Activated naive CD4-positive, alpha-beta T cell treated with anti-CD3 and anti-CD28 coated beads, Interleukin-2, amount 50 U/mL, for 16 hours (primary cell): ENCODE data around the gene TARBP2.

ENCODE experiments used
- DNase-seq: peaks from one replicate; pipeline ENCODE4 v3.0.0-alpha.2; 2020

The TARBP2 gene

DNA sequence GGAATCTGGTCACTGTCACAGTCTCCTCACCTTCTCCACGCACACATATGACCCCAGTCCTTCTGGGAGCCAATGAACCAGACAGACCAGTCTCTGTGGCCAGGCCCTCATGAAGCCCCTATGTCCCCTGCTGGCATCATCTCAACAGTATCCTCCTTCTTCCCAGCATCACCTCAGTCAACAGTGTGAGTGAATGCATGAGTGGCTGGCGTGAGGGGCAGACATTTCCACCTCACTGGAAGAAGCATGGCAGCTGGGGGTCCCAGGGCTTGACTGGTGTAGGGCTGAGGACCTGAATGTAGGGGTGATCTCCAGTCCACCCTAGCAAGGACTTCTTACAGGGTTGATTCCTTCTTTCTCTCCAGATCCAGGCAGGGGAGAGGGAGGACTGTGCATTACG is 3.6 kb upstream of the TARBP2 start:
- no peak for DNase-seq

DNA sequence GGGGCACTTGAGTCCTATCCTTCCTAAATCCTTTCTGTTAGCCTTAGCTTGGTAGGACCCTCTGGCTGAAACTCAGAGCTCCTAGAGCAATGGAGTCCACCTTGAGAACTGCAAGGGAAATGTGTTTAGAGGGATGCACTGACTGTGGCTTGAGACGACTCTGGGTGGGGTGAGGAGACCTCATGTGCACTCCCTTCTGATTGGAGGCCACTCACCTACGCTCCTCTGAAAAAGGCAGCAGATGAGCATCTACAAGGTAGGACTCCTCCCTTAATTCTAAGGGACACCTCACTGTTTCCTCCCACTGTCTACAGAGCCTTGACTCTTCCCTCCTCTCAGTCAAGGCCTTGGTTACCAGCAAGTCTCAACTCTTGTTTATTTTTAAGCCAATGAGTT is 2.9 kb upstream of the TARBP2 start:
- no peak for DNase-seq

DNA sequence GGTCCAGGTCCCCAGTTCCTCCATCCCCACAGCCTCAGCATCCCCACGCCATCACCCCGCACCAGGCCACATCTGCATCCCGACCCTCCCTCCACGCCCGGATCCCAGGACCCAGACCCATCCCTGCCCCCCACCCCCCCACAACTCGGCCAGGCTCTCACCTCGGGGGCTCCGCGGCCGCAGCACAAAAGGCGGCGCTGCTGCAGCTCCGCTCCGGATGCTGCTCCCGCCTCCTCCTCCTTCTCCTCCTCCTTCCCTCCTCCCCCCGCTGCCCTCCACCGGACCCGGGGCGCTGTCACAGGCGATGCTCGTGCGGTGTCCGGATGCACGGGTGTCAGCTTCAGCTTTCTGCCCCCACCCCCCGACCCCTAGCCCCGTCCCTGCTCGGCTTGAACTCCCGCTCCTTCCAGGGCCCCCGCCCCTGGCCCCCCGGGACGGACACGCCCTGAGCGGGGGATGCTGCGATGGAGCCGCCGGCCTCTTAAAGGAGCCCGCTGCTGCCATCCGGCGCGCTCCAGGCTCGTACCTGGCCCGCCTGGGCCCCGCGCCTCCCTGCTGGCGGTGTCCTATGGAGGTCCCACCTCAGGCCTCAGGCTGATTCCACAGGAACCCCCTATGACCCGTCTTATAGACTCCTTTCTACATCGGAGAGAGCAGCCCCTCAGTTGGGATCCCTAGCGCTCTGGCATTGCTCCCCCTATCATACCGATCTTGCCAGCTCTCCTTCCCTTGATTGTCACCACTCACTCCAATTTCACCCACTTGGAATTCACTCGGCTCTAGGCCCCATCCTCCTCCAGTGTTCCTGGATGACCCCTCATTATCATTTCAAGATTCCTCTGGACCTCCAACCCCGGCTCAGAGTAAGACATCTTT is 1.6 kb upstream of the TARBP2 start, which contains the start of gene MAP3K12:
Gene MAP3K12 (minus strand): TSS at position 193 of the 876 bp plus-strand sequence. CDS start 12,067 bp downstream, outside the sequence.
- DNase-seq = peak; percentile 62

DNA sequence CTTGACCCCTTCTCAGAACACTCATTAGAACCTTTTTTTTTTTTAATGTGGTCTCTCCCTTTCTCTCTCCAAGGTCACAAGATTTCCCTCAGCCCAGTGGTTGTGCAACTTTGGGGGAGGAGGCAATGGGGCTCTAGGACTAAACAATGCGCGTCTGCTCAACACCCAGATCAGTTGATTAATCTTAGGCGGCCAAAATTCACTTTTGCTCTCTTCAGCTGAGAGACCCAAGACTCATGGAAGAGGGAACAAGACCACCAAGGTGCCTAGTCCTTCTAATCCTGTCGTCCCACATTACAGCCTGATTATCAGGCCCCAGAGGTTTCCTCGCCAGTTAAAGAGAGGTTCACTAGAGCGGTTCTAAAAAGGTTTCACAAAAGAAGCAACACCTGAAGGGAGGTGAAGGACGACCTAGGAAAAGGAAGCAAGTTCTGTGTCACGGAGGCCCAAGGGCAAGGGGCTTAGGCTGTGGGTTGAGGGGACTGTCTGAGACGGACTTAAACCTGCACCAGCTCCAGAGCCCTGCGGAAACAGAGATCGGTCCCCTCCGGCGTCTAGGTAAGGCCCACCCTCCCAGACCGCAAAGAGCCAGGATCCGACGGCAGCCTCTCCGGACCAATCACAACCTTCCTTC is 824 bp upstream of the TARBP2 start:
- no peak for DNase-seq

DNA sequence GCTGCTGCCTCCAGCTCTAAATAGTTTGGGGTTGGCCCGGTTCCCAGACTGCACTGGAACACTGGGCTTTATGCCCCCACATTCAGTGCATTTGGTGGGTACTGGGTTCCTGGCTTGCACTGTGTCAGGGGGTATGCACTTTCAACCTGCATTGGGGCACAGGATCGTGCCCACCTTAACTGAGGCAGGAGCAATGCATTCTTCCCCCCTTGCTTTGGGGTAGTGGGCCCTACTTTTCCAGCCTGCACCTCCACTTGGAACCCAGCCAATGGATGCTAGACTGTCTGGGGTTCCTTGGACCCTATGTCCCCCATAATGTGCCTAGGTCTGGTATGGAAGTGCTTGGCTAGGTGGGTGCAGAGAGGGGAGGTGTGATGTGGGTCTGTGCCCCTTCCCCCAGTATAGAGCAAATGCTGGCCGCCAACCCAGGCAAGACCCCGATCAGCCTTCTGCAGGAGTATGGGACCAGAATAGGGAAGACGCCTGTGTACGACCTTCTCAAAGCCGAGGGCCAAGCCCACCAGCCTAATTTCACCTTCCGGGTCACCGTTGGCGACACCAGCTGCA is 615 bp downstream of the TARBP2 start:
- DNase-seq = no peak

DNA sequence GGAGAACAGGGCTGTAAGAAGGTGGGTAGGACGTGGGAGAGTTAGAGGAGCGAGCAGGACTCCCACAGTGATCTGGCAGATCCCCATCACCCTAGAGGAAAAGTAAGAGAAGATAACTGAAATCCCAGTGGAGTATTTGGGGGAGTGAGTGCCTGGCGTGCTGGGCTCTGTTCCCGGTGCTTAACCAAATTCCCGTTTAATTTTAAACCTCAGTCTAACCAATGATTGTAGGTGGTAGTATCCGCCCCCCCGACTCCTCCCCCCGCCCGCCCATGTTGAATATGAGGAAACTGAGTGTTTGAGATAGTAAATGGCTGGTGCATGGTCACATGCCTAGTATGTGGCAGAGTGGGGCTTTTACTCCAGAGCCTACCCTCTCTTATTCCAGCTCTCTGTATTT is 1.2 kb downstream of the TARBP2 start:
- no peak for DNase-seq

DNA sequence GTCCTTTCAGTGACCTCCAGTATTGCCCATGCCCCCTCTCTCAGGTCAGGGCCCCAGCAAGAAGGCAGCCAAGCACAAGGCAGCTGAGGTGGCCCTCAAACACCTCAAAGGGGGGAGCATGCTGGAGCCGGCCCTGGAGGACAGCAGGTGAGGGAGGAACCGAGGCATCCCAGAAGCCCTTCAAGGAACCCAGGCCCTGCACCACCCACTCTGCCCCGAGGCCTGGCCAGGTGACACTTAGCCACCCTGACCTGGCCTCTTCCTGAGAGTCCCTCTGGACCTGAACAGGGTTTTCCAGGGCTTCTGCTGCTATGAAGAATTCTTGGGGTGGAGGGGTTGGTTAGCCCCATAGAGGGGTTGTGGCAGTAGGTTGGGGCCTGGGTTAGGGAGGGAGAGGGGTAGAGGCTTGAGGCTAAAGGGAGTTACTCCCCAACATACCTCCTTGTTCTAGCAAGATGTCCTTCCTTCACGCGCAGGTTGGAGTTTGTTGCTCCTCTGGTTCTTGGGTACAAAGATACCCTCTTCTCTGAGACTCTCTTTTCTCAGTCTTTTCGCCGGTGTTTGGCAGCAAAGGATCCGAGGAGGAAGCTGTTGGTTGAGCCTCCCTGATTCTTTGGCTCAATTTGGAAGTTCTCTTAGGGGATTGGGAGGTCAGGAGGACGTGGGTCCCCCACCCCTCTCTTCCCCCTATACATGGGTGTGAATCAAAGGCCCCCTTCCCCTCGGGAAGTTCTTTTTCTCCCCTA is 2.1 kb downstream of the TARBP2 start:
- no peak for DNase-seq

DNA sequence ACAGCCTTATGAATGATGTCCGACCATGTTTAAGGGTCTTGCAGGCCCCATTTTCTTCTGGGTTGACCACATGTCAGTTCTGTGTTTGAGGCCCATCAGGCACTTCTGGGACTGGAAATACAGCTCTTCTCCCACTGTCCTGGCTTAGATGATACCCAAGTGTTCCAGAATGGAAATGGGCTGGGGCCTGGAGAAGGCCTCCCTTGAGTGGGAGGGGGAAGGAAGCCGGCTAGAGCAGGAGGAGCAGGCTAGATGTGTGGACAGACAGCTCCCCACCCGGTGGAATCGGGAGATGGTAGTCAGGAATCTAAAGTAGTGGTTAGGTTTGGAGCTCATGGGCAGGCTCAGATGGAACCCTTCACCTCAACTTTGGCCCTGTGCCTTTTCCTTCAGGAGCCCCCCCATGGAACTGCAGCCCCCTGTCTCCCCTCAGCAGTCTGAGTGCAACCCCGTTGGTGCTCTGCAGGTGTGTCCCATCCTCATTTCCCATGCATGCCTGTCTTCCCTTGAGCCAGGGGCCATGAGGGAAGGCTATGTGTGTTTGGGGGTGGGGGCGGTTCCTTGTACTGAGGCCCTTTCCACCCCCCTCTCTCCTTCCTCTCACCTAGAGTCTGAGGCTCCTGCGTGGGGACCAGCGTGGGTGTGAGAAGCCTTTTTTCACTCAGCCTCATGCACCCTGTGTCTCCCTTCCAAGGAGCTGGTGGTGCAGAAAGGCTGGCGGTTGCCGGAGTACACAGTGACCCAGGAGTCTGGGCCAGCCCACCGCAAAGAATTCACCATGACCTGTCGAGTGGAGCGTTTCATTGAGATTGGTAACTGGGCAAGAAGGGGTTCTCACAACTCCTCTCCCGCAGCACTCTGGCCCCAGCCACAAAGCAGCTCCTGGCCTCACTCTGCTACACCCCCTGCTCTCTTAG is 3.2 kb downstream of the TARBP2 start:
- DNase-seq = no peak

DNA sequence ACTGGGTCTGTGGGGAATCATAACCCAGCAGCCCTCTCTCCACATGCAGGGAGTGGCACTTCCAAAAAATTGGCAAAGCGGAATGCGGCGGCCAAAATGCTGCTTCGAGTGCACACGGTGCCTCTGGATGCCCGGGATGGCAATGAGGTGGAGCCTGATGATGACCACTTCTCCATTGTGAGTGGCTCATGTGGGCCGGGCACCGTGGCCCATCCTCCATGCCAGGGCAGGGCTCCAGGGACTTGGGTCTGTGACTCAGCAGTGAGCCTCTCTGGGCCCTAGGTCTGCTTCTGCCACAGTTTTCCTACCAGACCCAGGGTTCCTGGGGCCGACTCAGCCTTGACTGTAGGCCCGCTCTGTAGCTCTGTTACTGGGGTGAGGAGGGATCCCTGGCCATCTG is 4.0 kb downstream of the TARBP2 start:
- DNase-seq = no peak

DNA sequence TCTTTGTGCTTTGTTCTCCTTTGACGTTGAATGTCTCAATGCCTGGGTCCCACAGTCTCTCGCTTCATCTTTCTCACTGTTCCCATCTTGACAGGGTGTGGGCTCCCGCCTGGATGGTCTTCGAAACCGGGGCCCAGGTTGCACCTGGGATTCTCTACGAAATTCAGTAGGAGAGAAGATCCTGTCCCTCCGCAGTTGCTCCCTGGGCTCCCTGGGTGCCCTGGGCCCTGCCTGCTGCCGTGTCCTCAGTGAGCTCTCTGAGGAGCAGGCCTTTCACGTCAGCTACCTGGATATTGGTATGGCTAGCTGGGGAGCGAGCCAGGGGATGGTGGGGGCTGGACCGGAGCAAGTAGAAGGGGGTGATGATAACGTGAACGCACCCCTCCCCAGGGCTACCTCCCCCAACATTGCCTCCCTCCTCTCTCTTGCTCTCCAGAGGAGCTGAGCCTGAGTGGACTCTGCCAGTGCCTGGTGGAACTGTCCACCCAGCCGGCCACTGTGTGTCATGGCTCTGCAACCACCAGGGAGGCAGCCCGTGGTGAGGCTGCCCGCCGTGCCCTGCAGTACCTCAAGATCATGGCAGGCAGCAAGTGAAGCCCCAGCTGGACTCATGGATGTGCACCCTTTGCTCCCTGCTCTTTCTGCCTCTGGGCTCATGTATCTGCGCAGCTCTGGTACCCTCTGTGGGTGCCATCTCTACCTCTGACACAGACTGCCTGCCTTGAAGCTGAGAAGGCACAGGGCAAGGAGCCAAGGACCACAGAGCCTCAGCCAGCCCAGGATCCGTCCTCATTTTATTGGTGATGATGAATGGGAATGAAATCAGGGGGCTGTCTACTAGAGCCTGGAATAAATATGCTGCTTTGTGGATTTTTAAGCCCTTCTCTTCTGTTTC is 4.7 kb downstream of the TARBP2 start:
- no peak for DNase-seq

DNA sequence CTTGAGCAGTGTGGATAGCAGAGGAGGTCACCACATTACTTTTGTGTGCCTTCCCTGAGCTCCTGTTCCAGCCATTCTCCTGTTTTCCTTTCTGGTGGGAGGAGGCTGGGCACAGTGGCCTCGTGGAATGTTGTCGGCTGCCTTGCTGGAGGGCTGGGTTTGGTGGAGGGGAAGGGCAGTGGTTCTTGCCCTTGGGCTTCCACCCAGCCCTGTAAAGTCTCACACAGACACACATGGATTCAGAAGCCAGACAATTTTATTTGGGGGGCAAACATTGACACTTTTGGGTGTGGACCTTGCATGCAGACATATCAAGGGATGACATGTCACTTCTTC is 5.3 kb downstream of the TARBP2 start:
- no peak for DNase-seq

DNA sequence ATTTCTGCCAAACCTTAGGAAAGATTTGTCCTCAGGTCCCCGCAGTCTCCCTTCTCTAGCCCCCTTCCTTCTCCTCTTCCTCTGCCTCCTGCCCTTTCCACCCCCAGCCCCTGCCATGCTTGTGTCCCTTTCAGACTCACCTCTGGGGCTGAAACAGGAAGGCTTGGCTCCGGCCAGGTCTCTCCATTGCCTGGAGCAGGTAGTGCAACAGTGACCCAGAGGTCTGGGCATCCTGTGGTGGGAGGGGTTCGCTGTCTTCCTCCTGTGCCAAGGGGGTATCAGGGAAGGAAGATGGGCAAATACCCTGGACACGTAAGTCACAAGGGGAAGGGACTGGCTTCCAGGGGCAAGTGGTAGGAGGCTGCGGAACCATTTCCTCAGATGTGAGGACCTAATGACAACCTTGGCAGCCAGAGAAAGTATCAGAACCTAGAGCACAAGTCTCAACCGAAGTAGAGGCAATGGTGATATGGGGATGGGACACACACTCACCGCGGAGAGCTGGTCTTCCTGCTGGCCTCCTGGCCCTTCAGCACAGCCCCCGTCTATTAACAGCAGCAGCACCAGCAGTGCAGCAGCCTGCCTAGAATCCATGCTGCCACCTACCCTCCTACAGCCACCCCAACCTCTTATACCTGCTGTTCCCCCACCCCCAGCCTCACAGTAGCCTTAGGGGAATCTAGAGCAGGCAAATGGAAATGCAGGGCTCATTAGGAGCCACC is 6.0 kb downstream of the TARBP2 start, which contains the start of gene NPFF:
Gene NPFF (minus strand): TSS at position 604 of the 722 bp plus-strand sequence. CDS start 10 bp downstream, at position 594.
- DNase-seq = no peak

DNA sequence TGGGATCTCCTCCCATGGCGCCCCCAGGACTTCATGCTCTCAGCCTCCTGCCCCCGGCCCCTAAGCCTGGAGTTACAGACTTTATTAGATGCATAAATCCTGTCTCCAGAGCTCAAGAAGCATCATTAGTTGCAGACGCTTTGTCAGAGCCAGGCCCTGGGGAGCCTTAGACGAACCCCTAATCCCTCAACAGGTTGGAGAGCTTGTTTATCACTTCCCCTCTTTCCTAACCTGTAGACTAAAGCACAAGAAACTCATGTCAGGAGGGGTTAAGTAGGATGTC is 6.5 kb downstream of the TARBP2 start:
- no peak for DNase-seq

DNA sequence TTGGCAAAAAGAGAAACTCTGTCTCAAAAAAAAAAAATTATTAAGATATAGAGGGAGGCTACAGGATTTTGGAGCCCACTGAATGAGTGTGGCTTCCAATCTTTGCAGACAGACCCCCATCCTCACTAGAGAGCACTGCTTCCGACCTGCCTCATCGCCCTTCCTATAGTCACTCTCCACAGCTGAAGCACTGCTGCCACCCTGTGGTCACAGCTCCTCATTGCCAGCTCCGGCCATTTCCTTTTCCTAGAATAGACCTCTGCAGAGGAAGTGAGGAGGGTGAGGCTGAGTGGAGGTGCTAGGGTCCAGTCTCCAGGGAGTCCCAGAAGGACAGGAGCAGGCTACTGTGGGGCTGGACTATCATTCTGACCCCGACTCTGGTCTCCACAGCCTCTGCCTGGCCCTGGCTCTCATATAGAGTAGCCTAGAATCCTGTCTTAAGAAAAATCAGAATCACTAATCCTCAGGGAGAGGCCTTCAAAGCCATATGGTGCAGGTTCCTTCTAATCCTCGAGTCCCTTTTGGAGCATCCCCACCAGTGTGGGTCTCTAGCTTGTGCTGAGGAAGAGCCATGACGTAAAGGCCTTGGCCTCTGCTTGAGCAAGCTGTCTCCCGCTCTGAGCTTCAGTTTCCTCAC is 7.6 kb downstream of the TARBP2 start:
- DNase-seq = peak; percentile 81

DNA sequence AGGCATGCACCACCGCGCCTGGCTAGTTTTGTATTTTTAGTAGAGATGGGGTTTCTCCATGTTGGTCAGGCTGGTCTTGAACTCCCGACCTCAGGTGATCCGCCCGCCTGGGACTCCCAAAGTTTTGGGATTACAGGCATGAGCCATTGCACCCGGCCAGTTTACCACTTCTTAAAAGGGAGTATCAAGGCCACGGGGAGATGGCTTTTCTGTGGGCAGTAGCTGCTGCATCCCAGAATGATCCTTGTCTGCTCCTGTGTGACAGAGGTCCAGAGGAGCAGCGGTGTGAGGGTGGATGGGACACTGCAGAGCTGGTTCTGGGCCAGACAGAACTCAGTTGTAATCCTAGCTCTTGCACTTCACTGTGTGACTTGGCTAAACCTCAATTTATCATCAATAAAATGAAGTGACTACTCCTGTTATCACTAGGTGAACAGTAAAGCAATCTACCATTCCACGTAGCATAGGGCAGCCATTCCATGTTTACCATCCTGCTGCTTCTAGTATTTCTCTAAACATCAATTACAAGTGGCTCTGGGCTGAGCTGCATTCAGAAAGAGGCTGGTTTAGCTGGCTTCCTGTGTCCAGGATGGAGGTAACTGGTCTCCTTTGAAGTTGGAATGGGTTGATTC is 9.2 kb downstream of the TARBP2 start:
- no peak for DNase-seq

DNA sequence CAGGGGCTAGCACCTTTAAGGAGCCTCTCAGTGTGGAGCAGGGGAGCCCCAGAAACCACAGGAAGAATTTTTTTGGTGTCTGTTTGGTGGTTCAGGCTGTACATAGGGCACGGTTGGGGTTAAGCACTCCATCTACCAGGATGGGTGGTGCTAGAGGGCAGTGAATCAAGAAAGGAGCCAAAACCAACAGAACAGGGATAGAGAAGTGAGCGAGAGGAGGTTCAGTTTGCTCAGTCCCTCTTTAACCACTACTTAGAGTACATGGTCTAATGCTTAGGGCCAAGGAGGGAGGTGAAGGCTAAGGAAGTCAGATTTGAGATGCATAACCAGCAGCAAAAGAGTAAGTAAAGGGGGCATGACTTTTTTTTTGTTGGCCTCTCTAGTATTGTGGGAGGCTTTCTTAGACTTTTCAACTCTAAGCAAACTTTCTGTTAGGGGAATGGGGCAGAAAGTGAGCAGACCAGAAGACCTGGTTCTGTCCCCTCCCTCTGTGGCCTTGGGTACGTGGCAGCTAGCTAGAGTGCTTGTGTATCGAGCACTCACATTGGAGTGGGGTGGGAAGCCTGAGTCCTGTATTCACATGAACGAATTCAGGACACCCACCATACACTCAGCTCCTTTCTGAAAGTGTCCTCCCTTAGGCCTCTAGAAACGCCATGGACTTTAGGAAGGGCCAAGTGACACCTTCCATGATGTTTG is 12.8 kb downstream of the TARBP2 start:
- no peak for DNase-seq

DNA sequence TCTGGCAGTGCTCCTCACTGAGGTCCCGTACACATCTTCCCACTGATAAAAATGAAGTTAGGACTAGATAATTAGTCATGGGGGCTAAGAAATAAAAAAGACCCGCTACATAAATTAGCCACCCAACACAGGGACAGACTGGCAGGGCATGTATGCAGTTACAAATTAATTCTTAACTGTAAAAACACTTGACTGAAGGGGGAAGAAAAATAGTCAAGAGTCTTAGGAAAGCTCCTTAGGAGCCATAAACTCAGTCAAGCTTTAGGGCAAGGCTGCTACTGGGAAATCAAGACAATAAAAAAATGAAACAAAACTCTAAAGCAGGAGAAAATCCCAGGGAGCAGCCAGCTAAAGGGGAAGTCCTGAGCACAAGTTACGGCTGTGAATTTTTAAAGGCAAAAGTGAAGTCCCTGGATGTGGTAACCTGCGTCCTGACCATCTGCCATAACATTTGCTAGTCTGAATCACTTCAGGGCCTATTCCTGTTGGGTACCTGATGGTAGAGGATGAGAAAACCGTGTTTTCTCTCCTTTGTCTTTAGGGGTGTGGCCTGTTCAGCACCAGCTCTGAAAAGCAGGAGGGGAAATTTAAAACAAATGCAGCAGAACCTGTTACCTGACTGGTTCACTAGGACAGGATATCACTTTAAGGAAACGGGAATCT is 13.7 kb downstream of the TARBP2 start:
- DNase-seq = no peak

DNA sequence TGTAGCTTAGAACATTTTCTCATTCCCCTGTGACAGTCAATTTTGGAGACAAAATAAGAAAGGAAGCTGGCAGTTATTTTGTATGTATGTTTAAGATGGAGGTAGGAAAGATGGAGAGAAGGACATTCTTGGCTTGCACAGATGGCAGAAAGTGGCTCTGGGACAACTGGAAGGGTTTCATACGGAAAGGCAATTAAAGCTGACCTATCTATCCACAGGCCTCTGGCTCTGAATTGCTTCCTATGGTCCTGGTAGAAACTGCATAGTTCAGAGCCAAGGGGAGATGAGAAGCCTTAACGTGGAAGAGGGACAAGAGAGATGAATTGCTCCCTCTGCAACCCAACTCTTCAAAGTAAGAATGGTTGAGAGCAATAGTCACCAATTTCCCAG is 14.2 kb downstream of the TARBP2 start:
- DNase-seq = no peak
